Measurements from ENCODE around the gene RNU5D-1.

The RNU5D-1 gene

GRCh38 chr1:44733365-44733764, 2.4 kb upstream of the RNU5D-1 start:
- DNase-seq (ENCODE audit: low spot score) = peak; percentile 72

GRCh38 chr1:44724955-44725698, 5.8 kb downstream of the RNU5D-1 start:
- DNase-seq (ENCODE audit: low spot score) = no peak

GRCh38 chr1:44724296-44724954, 6.5 kb downstream of the RNU5D-1 start:
- DNase-seq (ENCODE audit: low spot score) = no peak

- no peak for DNase-seq (ENCODE audit: low spot score)
These were observed 7.3 kb downstream of the RNU5D-1 start for GRCh38 chr1:44723496-44724295.

- no peak for DNase-seq (ENCODE audit: low spot score)
These were observed 7.9 kb downstream of the RNU5D-1 start for GRCh38 chr1:44723064-44723463.

- peak; percentile 69 for DNase-seq (ENCODE audit: low spot score)
These were observed 9.2 kb downstream of the RNU5D-1 start for GRCh38 chr1:44721485-44722361.

GRCh38 chr1:44720281-44720680, 10.7 kb downstream of the RNU5D-1 start:
- no peak for DNase-seq (ENCODE audit: low spot score)

GRCh38 chr1:44719318-44719717, 11.7 kb downstream of the RNU5D-1 start:
- no peak for DNase-seq (ENCODE audit: low spot score)

GRCh38 chr1:44718091-44718490, 12.9 kb downstream of the RNU5D-1 start:
- DNase-seq (ENCODE audit: low spot score) = no peak

- no peak for DNase-seq (ENCODE audit: low spot score)
These were observed 13.3 kb downstream of the RNU5D-1 start for GRCh38 chr1:44717653-44718052.

- DNase-seq (ENCODE audit: low spot score) = no peak
These were observed 13.8 kb downstream of the RNU5D-1 start for GRCh38 chr1:44717156-44717555.

- DNase-seq (ENCODE audit: low spot score) = peak; percentile 79
These were observed 15.9 kb downstream of the RNU5D-1 start for GRCh38 chr1:44714944-44715571.

- DNase-seq (ENCODE audit: low spot score) = no peak
These were observed 16.4 kb downstream of the RNU5D-1 start for GRCh38 chr1:44714532-44714931.

GRCh38 chr1:44713321-44713781, 17.6 kb downstream of the RNU5D-1 start:
- DNase-seq (ENCODE audit: low spot score) = no peak

GRCh38 chr1:44707959-44708831, 22.8 kb downstream of the RNU5D-1 start:
- DNase-seq (ENCODE audit: low spot score) = peak; percentile 58

GRCh38 chr1:44707112-44707881, 23.7 kb downstream of the RNU5D-1 start:
- peak; percentile 88 for DNase-seq (ENCODE audit: low spot score)

GRCh38 chr1:44705938-44706337, 25.0 kb downstream of the RNU5D-1 start:
- DNase-seq (ENCODE audit: low spot score) = no peak

GRCh38 chr1:44705470-44705869, 25.5 kb downstream of the RNU5D-1 start:
- DNase-seq (ENCODE audit: low spot score) = no peak

GRCh38 chr1:44701141-44701573, 29.8 kb downstream of the RNU5D-1 start:
- no peak for DNase-seq (ENCODE audit: low spot score)

Measured in hepatic stellate cell (primary cell).